Esophagus (tissue), 2 donors: ENCODE results near the gene RNU7-1. TPM values are rescaled to one million over a fixed set of nuclear protein-coding genes. Genes with fewer than 3 reads are reported as not detected.

Experiments used
- H3K27ac ChIP-seq, 2 donors: one replicate each; pipeline ENCODE4 v1.5.1; 2013; ENCODE audit warnings: low read depth in 2 of 2, mild to moderate bottlenecking in 2 of 2, inconsistent platforms in 1 of 2, low read length in 1 of 2, moderate library complexity in 1 of 2
- H3K27me3 ChIP-seq, 2 donors: one replicate each; pipeline ENCODE4 v1.6.1; 2013; ENCODE audit warnings: low read length in 2 of 2, control low read depth in 1 of 2, mild to moderate bottlenecking in 1 of 2; ENCODE audit not compliant: insufficient read depth in 2 of 2, control insufficient read depth in 1 of 2
- H3K36me3 ChIP-seq, 2 donors: one replicate each; pipeline ENCODE4 v1.6.1; 2013; ENCODE audit warnings: low read length in 1 of 2; ENCODE audit not compliant: control insufficient read depth in 2 of 2, insufficient read depth in 2 of 2
- H3K4me1 ChIP-seq, 2 donors: one replicate each; pipeline ENCODE4 v1.6.1; 2013; ENCODE audit warnings: low read length in 1 of 2; ENCODE audit not compliant: control insufficient read depth in 2 of 2, insufficient read depth in 2 of 2
- H3K4me3 ChIP-seq, 2 donors: one replicate each; pipeline ENCODE4 v1.5.1; 2013; ENCODE audit warnings: low read length in 2 of 2, mild to moderate bottlenecking in 2 of 2, low read depth in 1 of 2, moderate library complexity in 1 of 2
- H3K9me3 ChIP-seq, 2 donors: one replicate each; pipeline ENCODE4 v1.6.1; 2013; ENCODE audit warnings: mild to moderate bottlenecking in 2 of 2, low read depth in 1 of 2, low read length in 1 of 2, moderate library complexity in 1 of 2; ENCODE audit not compliant: control insufficient read depth in 2 of 2, insufficient read depth in 1 of 2
- WGBS, 2 donors: extraction: QIAGEN DNeasy Blood & Tissue Kit; methylation state at CpG; one replicate each; pipeline ENCODE4 v1.1.7; 2013; 5-methylcytosine and 5-hydroxymethylcytosine counted together
- polyA plus RNA-seq, 2 donors: library from polyadenylated mRNA; stranded (reverse); fragments of 200-250 nt; gene quantifications; one replicate each; pipeline ENCODE4 v1.2.3, GENCODE V29; 2013
- donor health status: healthy with polysubstance abuse.
- donor health status: Bipolar disorder and iron deficiency.

The RNU7-1 gene
- polyA plus RNA-seq, 2 donors, result not detected

DNA sequence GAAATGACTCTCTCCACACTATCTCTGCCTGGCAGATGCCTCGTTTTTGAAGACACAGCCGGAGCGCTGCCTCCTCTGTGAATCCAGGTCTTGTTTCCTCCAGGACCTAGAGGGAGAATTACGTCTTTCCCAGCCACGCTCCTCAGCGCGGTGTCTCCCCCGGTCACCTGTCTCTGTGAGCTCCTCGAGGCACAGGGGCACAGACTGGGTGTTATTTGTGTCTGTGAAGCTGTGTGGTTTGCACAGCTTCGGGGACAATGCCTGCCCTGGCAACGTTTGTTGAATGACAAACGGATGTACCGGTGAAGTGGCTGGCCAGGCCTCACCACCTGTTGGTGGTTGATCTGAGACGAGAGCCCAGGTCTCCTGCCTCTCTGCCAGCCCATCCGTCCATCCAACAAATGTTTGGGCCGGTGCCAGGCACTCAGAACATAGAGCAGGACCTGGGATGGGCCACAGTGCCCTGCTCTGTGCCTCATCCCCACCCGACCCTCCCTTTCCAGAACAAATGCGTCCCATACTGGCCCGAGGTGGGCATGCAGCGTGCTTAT is 13.6 kb downstream of the RNU7-1 start:
- Histone ChIP-seq H3K4me3 (no peak overlapping the region), H3K9me3 (no peaks in the 10 kb centered on the region), H3K27me3 (no peaks in the 10 kb centered on the region), H3K4me1 (peaks cover 3 to 20% of the 10 kb centered on the region in 2 donors), H3K27ac (no peak overlapping the region), H3K36me3 (peaks cover 0 to 12% of the 10 kb centered on the region in 2 donors)
- 77 to 81% methylated on average over 20 of the region's 20 CpGs for WGBS, 2 donors

DNA sequence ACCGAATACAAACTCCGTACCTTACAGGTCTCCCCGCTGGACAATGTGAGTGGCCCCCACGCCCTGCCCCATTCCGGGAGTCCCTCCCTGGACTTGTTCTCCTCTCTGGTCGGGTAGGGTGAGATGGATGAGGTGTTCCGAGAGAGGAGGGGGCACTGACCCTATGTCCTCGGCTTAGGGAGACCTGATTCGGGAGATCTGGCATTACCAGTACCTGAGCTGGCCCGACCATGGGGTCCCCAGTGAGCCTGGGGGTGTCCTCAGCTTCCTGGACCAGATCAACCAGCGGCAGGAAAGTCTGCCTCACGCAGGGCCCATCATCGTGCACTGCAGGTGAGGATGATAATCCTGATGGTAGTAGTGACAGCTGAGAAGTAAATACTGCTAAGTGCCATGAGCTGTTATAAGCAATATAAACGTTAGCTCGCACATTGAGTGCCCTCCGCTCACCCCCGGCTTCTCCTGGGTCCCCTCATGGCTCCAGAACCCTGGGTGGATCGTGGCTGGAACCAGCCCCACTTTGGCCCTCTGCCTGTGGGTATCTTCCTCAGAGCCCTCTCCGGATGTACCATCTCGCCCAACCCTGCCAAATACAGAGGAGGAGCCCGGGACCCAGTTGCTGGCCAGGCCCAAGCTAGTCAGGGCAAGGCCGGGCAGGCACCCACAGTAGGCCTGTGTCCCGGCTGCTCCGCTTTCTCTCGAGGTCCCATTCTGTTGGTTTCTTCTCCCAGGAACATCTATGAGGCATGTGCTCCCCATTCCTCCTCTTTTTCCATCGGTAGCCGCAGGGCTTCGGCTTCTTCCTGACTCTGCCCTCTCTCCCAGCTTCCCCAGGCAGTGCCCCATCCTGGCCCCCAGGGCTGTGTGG is 14.4 kb downstream of the RNU7-1 start:
- H3K36me3 ChIP-seq, result peaks cover 0 to 11% of the 10 kb centered on the region in 2 donors
- WGBS, 2 donors, result 60 to 69% methylated on average over 28 of the region's 28 CpGs
- H3K4me1 ChIP-seq, result peaks cover 3 to 20% of the 10 kb centered on the region in 2 donors
- H3K9me3 ChIP-seq, result no peaks in the 10 kb centered on the region
- H3K4me3 ChIP-seq, result no peak overlapping the region
- no peaks in the 10 kb centered on the region for H3K27me3 ChIP-seq
- peak overlapping the region; percentile 58 to 72 for H3K27ac ChIP-seq

DNA sequence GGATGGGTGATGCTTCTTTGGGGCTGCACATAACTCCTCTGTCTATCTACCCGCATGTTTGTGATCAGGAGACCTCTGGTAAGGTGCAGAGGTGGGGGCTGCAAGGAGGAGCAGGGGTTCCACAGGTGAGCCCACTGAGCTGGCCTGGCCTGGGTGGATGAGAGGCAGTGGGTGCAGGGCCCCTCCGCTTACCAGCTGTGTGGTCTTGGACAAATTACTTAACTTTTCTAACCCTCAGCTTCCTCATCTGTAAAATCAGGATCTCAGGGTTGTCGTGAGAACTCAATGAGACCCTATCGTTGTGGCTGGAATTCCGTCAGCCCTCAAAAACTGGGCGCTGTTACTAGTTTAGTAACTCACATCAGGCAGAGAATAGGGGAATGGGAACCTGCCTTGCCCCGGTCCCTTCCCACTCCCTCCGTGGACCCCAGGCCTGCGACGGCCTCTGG is 15.0 kb downstream of the RNU7-1 start:
- 63 to 65% methylated on average over 10 of the region's 10 CpGs for WGBS, 2 donors
- Histone ChIP-seq H3K9me3 (no peaks in the 10 kb centered on the region), H3K4me3 (no peak overlapping the region), H3K27ac (peak overlapping the region; percentile 58 to 73), H3K36me3 (peaks cover 0 to 11% of the 10 kb centered on the region in 2 donors), H3K4me1 (peaks cover 3 to 20% of the 10 kb centered on the region in 2 donors), H3K27me3 (no peaks in the 10 kb centered on the region)

GRCh38 chr12:6959058-6959804 is 15.6 kb downstream of the RNU7-1 start:
- Histone ChIP-seq H3K27me3 (no peaks in the 10 kb centered on the region), H3K4me3 (no peak overlapping the region), H3K27ac (peak overlapping the region; percentile 58 to 73), H3K4me1 (peaks cover 3 to 20% of the 10 kb centered on the region in 2 donors), H3K36me3 (peaks cover 0 to 11% of the 10 kb centered on the region in 2 donors), H3K9me3 (no peaks in the 10 kb centered on the region)
- 64% methylated on average over 24 of the region's 24 CpGs for WGBS, 2 donors

GRCh38 chr12:6959805-6960592 is 16.4 kb downstream of the RNU7-1 start:
- Histone ChIP-seq H3K4me1 (peaks cover 3 to 24% of the 10 kb centered on the region in 2 donors), H3K9me3 (no peaks in the 10 kb centered on the region), H3K27me3 (no peaks in the 10 kb centered on the region), H3K36me3 (peaks cover 0 to 11% of the 10 kb centered on the region in 2 donors), H3K4me3 (no peak overlapping the region), H3K27ac (peak overlapping the region in 1 of 2 donors; percentile 96)
- WGBS, 2 donors, result 87 to 89% methylated on average over 26 of the region's 26 CpGs

DNA sequence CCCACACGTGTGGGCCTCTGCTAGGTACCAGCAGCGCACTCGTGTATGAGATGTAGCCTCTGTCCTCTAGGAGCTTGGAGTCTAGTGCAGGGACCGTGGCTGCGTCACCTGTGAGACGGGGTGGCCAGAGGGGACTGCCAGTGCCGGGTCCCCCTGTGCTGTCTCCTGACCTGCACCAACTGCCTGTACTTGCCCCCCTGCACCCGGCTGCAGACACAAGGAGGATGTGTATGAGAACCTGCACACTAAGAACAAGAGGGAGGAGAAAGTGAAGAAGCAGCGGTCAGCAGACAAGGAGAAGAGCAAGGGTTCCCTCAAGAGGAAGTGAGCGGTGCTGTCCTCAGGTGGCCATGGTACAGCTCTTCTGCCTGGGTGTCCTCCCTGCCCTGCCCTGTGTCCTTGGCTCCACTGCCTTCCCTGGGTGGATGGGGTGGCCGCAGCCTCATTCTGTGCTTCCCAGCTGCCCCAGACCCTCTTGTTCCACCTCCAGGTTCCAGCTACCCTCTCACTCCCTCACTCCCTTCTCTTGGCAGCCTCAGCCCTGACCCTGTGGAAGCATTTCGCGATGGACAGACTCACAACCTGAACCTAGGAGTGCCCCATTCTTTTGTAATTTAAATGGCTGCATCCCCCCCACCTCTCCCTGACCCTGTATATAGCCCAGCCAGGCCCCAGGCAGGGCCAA is 17.1 kb downstream of the RNU7-1 start:
- Histone ChIP-seq H3K27me3 (no peaks in the 10 kb centered on the region), H3K9me3 (no peaks in the 10 kb centered on the region), H3K4me3 (no peak overlapping the region), H3K27ac (peak overlapping the region; percentile 96), H3K36me3 (peaks cover 1 to 13% of the 10 kb centered on the region in 2 donors), H3K4me1 (peaks cover 3 to 24% of the 10 kb centered on the region in 2 donors)
- WGBS, 2 donors, result 72 to 73% methylated on average over 13 of the region's 13 CpGs

GRCh38 chr12:6961278-6961694 is 17.7 kb downstream of the RNU7-1 start:
- peaks cover 4 to 8% of the 10 kb centered on the region in 2 donors for H3K36me3 ChIP-seq
- peak overlapping the region; percentile 96 for H3K27ac ChIP-seq
- peak overlapping the region in 1 of 2 donors; percentile 64 for H3K4me3 ChIP-seq
- no peaks in the 10 kb centered on the region for H3K9me3 ChIP-seq
- 24 to 27% methylated on average over 24 of the region's 24 CpGs for WGBS, 2 donors
- H3K4me1 ChIP-seq, result peaks cover 3 to 24% of the 10 kb centered on the region in 2 donors
- H3K27me3 ChIP-seq, result no peaks in the 10 kb centered on the region

- peak overlapping the region; percentile 96 for H3K27ac ChIP-seq
- H3K9me3 ChIP-seq, result no peaks in the 10 kb centered on the region
- peaks cover 4 to 7% of the 10 kb centered on the region in 2 donors for H3K36me3 ChIP-seq
- peak overlapping the region; percentile 11 to 64 for H3K4me3 ChIP-seq
- no peaks in the 10 kb centered on the region for H3K27me3 ChIP-seq
- peaks cover 3 to 24% of the 10 kb centered on the region in 2 donors for H3K4me1 ChIP-seq
- WGBS, 2 donors, result 5 to 6% methylated on average over 16 of the region's 16 CpGs
Observed at GRCh38 chr12:6961695-6962284, 18.2 kb downstream of the RNU7-1 start.
